Smooth muscle cell (in vitro differentiated cells): ENCODE results near the gene PLEKHM3. TPM values are rescaled to one million over a fixed set of nuclear protein-coding genes. Genes with fewer than 3 reads are reported as not detected.
"Not testable (repeated sequence)": the region's sequence is repeated elsewhere in the genome, so short reads cannot be mapped to it uniquely, and the experiment has no call there.

Experiments
- DNase-seq: peaks from one replicate; lab custom pipeline; 2025; ENCODE audit not compliant: unreplicated experiment; lab: John Stamatoyannopoulos, UW
- H2AFZ ChIP-seq: fragments of 200-600 bp; sonication (generic); 2 replicates; pipeline ENCODE4 v1.6.0; 2016; ENCODE audit warnings: antibody characterized with exemption, low read depth, mild to moderate bottlenecking
- H3F3A ChIP-seq: fragments of 200-600 bp; sonication (generic); 2 replicates; pipeline ENCODE4 v1.6.0; 2017; ENCODE audit warnings: antibody characterized with exemption, low read depth
- H3K27ac ChIP-seq: fragments of 200-600 bp; sonication (generic); 2 replicates; pipeline ENCODE4 v1.5.1; 2016; ENCODE audit warnings: low read depth, mild to moderate bottlenecking
- H3K27me3 ChIP-seq: fragments of 200-600 bp; sonication (generic); 2 replicates; pipeline ENCODE4 v1.6.1; 2016; ENCODE audit warnings: low read depth, mild to moderate bottlenecking
- H3K36me3 ChIP-seq: fragments of 200-600 bp; sonication (generic); 2 replicates; pipeline ENCODE4 v1.5.1; 2016; ENCODE audit warnings: low read depth
- H3K4me1 ChIP-seq: fragments of 200-600 bp; sonication (generic); 2 replicates; pipeline ENCODE4 v1.5.1; 2016; ENCODE audit warnings: low read depth
- H3K4me2 ChIP-seq: fragments of 200-600 bp; sonication (generic); 2 replicates; pipeline ENCODE4 v1.6.0; 2016; ENCODE audit warnings: mild to moderate bottlenecking
- H3K4me3 ChIP-seq: fragments of 200-600 bp; sonication (generic); 2 replicates; pipeline ENCODE4 v1.5.1; 2016; ENCODE audit warnings: mild to moderate bottlenecking
- H3K79me2 ChIP-seq: fragments of 200-600 bp; sonication (generic); 2 replicates; pipeline ENCODE4 v1.6.0; 2016; ENCODE audit warnings: low read depth, mild to moderate bottlenecking
- H3K9ac ChIP-seq: fragments of 200-600 bp; sonication (generic); 2 replicates; pipeline ENCODE4 v1.6.0; 2016; ENCODE audit warnings: low read depth
- H3K9me3 ChIP-seq: fragments of 200-600 bp; sonication (generic); replicated peaks from 2 replicates; pipeline ENCODE4 v1.5.1; 2016; ENCODE audit warnings: low read depth
- H4K20me1 ChIP-seq: fragments of 200-600 bp; sonication (generic); 2 replicates; pipeline ENCODE4 v1.6.0; 2016; ENCODE audit warnings: low read depth
- WGBS: methylation state at CpG from one replicate; pipeline ENCODE4 v1.1.7; 2016; ENCODE audit warnings: low lambda C conversion rate; 5-methylcytosine and 5-hydroxymethylcytosine counted together
- polyA plus RNA-seq: library from polyadenylated mRNA; unstranded; fragments of >200 nt; fragmentation: Nextera tagmentation; extraction: Ambion mirVana; gene quantifications from 2 replicates; pipeline ENCODE4 v1.2.1, GENCODE V29; 2016
- total RNA-seq: library from RNA; depleted of rRNA; stranded (reverse); fragments of >200 nt; gene quantifications from 2 replicates; pipeline ENCODE4 v1.2.3, GENCODE V29; 2014
- TF ChIP-seq, protein P1 (sequence below): fragments of 200-600 bp; sonication (generic); IDR thresholded peaks from 2 replicates; pipeline ENCODE4 v1.5.1; 2017; ENCODE audit warnings: borderline replicate concordance, mild to moderate bottlenecking, antibody characterized with exemption; ENCODE audit not compliant: insufficient read depth, poor library complexity, severe bottlenecking

PLEKHM3 gene
- total and polyA plus RNA-seq, 2 experiments from 2014 or later, result 3.8 to 10.3 TPM

DNA sequence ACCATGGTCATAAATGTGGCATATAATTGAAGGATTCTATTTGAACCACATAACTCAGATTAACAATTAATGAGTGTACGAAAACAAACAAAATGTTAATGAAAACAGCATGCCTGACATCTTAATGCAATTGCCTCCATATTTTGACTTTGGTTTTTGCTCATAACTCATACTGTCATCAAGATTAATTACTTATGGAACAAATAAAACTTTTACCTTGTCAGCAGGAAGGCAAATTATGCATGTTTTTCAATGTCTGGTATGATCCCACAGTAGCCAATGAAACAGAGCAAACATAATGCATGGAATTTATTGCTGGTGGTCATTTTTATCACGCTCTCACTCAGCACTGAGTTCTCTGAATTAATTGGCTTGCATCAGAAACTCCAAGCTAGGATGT, 5.1 kb downstream of the PLEKHM3 start:
- H2AFZ ChIP-seq, result no peak overlapping the region
- no peak overlapping the region for H3K4me3 ChIP-seq
- 89% methylated on average over 2 of the region's 2 CpGs for WGBS
- H3K9ac ChIP-seq, result no peak overlapping the region
- no peak overlapping the region for H3K4me2 ChIP-seq
- no peaks in the 10 kb centered on the region for H3F3A ChIP-seq
- H3K36me3 ChIP-seq, result no peaks in the 10 kb centered on the region
- peaks cover 7% of the 10 kb centered on the region for H3K4me1 ChIP-seq
- peaks cover 9% of the 10 kb centered on the region for H3K79me2 ChIP-seq
- no peak for DNase-seq
- H3K27ac ChIP-seq, result no peak overlapping the region
- no peaks in the 10 kb centered on the region for H3K27me3 ChIP-seq
- TF ChIP-seq, protein P1, sequence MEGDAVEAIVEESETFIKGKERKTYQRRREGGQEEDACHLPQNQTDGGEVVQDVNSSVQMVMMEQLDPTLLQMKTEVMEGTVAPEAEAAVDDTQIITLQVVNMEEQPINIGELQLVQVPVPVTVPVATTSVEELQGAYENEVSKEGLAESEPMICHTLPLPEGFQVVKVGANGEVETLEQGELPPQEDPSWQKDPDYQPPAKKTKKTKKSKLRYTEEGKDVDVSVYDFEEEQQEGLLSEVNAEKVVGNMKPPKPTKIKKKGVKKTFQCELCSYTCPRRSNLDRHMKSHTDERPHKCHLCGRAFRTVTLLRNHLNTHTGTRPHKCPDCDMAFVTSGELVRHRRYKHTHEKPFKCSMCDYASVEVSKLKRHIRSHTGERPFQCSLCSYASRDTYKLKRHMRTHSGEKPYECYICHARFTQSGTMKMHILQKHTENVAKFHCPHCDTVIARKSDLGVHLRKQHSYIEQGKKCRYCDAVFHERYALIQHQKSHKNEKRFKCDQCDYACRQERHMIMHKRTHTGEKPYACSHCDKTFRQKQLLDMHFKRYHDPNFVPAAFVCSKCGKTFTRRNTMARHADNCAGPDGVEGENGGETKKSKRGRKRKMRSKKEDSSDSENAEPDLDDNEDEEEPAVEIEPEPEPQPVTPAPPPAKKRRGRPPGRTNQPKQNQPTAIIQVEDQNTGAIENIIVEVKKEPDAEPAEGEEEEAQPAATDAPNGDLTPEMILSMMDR, result no peak
- H3K9me3 ChIP-seq, result no peaks in the 10 kb centered on the region
- H4K20me1 ChIP-seq, result no peaks in the 10 kb centered on the region

DNA sequence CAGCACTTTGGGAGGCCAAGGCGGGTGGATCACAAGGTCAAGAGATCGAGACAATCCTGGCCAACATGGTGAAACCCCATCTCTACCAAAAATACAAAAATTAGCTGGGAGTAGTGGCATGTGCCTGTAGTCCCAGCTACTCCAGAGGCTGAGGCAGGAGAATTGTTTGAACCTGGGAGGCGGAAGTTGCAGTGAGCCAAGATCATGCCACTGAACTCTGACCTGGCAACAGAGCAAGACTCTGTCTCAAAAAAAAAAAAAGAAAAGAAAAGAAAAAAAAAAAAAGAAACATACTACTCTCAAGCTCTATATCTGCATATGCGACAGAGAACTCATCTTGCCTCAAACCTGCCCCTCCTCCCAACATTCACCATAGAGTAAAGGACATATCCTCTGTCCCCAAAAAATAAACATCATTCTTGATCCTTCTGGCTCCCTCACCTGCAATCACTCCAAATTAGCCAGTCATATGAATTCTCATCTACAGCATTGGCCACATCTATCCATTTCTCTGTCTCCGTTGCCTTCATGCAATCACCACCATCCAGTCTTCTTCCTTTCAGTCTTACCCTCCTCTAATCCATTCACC, 7.1 kb downstream of the PLEKHM3 start:
- not testable (repeated sequence) for H3K4me2 ChIP-seq, H3K9ac ChIP-seq, H3K27ac ChIP-seq, H3F3A ChIP-seq, H3K4me1 ChIP-seq, H3K36me3 ChIP-seq, DNase-seq, H3K79me2 ChIP-seq, H3K4me3 ChIP-seq, H4K20me1 ChIP-seq, H3K9me3 ChIP-seq, H3K27me3 ChIP-seq, H2AFZ ChIP-seq
- WGBS, result 93% methylated on average over 4 of the region's 5 CpGs

DNA sequence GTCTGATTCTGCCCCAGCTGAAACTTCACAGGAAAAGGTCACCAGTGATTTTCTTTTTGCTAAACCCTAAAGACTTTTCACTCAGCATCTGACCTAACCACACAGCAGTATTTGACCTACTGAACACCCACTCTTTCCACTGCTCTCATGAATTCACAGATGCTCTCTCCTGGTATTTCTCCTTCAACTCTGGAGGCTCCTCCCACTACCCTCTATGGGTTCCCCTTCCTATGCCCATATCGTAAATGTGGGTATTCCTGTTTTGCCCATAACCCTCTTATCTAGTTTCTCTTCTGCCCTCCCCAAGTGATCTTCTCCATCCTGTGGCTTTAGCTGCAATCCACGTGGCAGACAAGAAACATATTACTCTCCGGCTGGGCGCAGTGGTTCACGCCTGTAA, 7.6 kb downstream of the PLEKHM3 start:
- no peaks in the 10 kb centered on the region for H4K20me1 ChIP-seq
- TF ChIP-seq, protein P1, result no peak
- no peaks in the 10 kb centered on the region for H3K36me3 ChIP-seq

DNA sequence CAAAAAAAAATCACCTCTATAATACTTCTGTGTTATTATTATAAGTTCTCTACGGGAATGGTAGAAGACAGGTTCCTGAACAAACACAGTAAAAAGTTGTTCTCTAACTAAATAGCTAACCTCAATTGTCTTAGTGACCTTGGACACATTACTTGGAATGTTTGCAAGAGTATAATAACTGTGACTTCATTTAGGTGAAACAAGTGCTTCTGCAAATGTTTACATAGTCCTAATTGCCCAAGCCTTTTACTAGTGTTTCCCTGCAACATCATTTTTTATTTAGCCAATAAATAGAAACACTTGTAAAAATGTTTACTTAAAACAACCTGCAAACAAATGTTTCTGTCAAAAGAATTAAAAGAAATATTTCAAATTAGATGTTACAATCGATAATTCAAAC, 9.9 kb downstream of the PLEKHM3 start:
- H3K27me3 ChIP-seq, result no peaks in the 10 kb centered on the region
- no peak overlapping the region for H3K4me3 ChIP-seq
- no peaks in the 10 kb centered on the region for H3K4me1 ChIP-seq
- H3K4me2 ChIP-seq, result no peak overlapping the region
- H3K79me2 ChIP-seq, result no peaks in the 10 kb centered on the region
- H3F3A ChIP-seq, result no peaks in the 10 kb centered on the region
- H3K9me3 ChIP-seq, result no peaks in the 10 kb centered on the region
- no peak overlapping the region for H3K9ac ChIP-seq
- no peaks in the 10 kb centered on the region for H3K36me3 ChIP-seq
- H2AFZ ChIP-seq, result no peak overlapping the region
- TF ChIP-seq, protein P1, result no peak
- H3K27ac ChIP-seq, result no peak overlapping the region
- 42% methylated on average over 2 of the region's 2 CpGs for WGBS
- H4K20me1 ChIP-seq, result no peaks in the 10 kb centered on the region
- DNase-seq, result no peak

More for the DNA sequence above, 7.6 kb downstream of the PLEKHM3 start:
- Histone ChIP-seq H3K27ac (no peak overlapping the region), H3K9ac (no peak overlapping the region), H3K79me2 (no peaks in the 10 kb centered on the region), H3K4me3 (no peak overlapping the region), H3F3A (no peaks in the 10 kb centered on the region), H3K4me1 (no peaks in the 10 kb centered on the region), H3K27me3 (no peaks in the 10 kb centered on the region), H3K9me3 (no peaks in the 10 kb centered on the region), H3K4me2 (no peak overlapping the region), H2AFZ (no peak overlapping the region)
- DNase-seq, result no peak
- WGBS, result 82% methylated on average over 5 of the region's 5 CpGs
